IMR-90 (cell line): Measurements from ENCODE around the gene KCTD2.

Experiments used
- RCOR1 ChIP-seq: IDR thresholded peaks from 2 replicates; pipeline ENCODE4 v1.6.1; 2012; ENCODE audit warnings: mild to moderate bottlenecking, low read length, improper control_type of control experiment; ENCODE audit not compliant: insufficient replicate concordance
- TF ChIP-seq, protein P1 (sequence below): conservative IDR thresholded peaks from 2 replicates; pipeline ENCODE4 v1.5.1; 2012; ENCODE audit warnings: mild to moderate bottlenecking, low read depth, low read length, improper control_type of control experiment

DNA sequence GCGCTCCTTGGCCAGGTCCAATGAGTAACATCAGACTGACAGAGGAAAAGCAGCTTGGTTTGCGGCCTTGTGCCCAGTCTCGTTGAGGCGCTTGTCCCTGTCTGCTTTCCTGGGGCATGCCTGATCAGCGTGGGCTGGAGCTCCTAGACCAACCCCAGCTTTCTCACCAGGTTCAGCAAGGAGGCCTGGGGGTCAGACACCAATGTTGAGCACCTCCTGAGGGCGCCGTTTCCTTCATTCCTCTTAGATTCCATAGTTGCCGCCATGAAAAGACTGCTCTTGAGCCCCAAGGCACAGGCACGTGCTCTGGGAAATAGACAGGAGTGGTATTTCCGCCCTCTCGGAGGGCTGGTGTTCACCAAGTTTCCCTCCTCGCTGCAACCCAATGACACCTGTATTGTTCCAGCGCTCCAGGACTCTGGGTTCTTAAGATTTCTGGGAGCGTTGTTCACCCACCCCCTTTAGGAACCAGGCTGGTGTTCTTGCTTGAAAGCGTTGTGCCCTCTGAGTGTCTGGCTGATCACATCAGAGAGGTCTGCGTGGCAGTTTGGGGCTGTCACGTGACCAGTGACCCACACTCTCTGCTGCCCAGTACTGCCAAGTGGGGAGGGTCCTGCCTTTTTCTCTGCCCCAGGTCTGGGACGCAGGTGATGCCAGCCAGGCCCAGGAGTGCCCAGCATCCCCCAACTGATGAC is 18.0 kb downstream of the KCTD2 start:
- TF ChIP-seq, protein P1, sequence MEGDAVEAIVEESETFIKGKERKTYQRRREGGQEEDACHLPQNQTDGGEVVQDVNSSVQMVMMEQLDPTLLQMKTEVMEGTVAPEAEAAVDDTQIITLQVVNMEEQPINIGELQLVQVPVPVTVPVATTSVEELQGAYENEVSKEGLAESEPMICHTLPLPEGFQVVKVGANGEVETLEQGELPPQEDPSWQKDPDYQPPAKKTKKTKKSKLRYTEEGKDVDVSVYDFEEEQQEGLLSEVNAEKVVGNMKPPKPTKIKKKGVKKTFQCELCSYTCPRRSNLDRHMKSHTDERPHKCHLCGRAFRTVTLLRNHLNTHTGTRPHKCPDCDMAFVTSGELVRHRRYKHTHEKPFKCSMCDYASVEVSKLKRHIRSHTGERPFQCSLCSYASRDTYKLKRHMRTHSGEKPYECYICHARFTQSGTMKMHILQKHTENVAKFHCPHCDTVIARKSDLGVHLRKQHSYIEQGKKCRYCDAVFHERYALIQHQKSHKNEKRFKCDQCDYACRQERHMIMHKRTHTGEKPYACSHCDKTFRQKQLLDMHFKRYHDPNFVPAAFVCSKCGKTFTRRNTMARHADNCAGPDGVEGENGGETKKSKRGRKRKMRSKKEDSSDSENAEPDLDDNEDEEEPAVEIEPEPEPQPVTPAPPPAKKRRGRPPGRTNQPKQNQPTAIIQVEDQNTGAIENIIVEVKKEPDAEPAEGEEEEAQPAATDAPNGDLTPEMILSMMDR, result no peak
- no peak for TF ChIP-seq RCOR1
